HG02763 (cell line): ENCODE measurements around the gene DCDC1.
"Not testable (repeated sequence)": the region's sequence is repeated elsewhere in the genome, so short reads cannot be mapped to it uniquely, and the experiment has no call there.

Experiments
- ATAC-seq: cut with Tn5 transposase; IDR thresholded peaks from one replicate; pipeline ENCODE4 v1.9.1; 2021; ENCODE audit warnings: mild to moderate bottlenecking, moderate library complexity; ENCODE audit not compliant: unreplicated experiment

DCDC1 gene

GRCh38 chr11:30991802-30992512 is 377.6 kb downstream of the DCDC1 start:
- ATAC-seq = no peak

- ATAC-seq = no peak
Observed at GRCh38 chr11:30991376-30991775, 378.2 kb downstream of the DCDC1 start.

- no peak for ATAC-seq
Observed at GRCh38 chr11:30990625-30991296, 378.8 kb downstream of the DCDC1 start.

- ATAC-seq = no peak
Observed at GRCh38 chr11:30987819-30988218, 381.7 kb downstream of the DCDC1 start.

GRCh38 chr11:30985536-30985935 is 384.0 kb downstream of the DCDC1 start:
- no peak for ATAC-seq

- no peak for ATAC-seq
Observed at GRCh38 chr11:30984827-30985226, 384.7 kb downstream of the DCDC1 start.

GRCh38 chr11:30984442-30984816 is 385.1 kb downstream of the DCDC1 start:
- no peak for ATAC-seq

GRCh38 chr11:30983776-30984441 is 385.6 kb downstream of the DCDC1 start:
- ATAC-seq = no peak

- no peak for ATAC-seq
Observed at GRCh38 chr11:30983143-30983542, 386.4 kb downstream of the DCDC1 start.

GRCh38 chr11:30967579-30967978 is 402.0 kb downstream of the DCDC1 start:
- ATAC-seq = no peak

- ATAC-seq = no peak
Observed at GRCh38 chr11:30960387-30960992, 409.0 kb downstream of the DCDC1 start.

- ATAC-seq = no peak
Observed at GRCh38 chr11:30956751-30957150, 412.8 kb downstream of the DCDC1 start.

- no peak for ATAC-seq
Observed at GRCh38 chr11:30949838-30950237, 419.7 kb downstream of the DCDC1 start.

GRCh38 chr11:30947715-30948114 is 421.8 kb downstream of the DCDC1 start:
- not testable (repeated sequence) for ATAC-seq

- ATAC-seq = no peak
Observed at GRCh38 chr11:30938810-30939209, 430.7 kb downstream of the DCDC1 start.

- ATAC-seq = no peak
Observed at GRCh38 chr11:30938171-30938570, 431.4 kb downstream of the DCDC1 start.

- no peak for ATAC-seq
Observed at GRCh38 chr11:30936491-30936890, 433.0 kb downstream of the DCDC1 start.

GRCh38 chr11:30935861-30936260 is 433.7 kb downstream of the DCDC1 start:
- ATAC-seq = no peak

GRCh38 chr11:30926130-30926529 is 443.4 kb downstream of the DCDC1 start:
- ATAC-seq = no peak

GRCh38 chr11:30921811-30922210 is 447.7 kb downstream of the DCDC1 start:
- no peak for ATAC-seq

GRCh38 chr11:30919389-30920152 is 450.0 kb downstream of the DCDC1 start:
- no peak for ATAC-seq
